ENCODE results near the gene MTHFR. TPM values are rescaled to one million over a fixed set of nuclear protein-coding genes. Genes with fewer than 3 reads are reported as not detected.

Gene MTHFR
- polyA plus RNA-seq, 1 donor from 2014 or later: 21.2 TPM

DNA sequence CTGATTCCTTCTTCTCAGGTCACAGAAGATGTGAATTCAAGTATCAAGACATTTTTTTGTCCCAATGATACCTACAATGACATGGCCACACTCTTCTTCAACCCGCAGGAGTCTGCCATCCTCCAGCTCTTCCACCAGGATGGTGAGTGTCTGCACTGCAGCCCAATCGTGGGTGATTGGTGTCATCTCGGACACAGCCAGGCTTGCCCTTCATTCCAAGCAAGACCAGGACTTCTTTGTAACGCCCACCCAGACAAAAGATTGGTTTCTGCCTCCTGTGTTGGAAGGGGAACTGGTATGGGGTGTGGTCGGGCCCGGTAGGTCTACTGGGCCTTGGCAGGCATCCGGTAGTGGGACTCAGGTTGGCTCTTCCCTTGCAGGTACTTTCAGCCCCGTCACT is 27.7 kb upstream of the MTHFR start:
- Histone ChIP-seq H3K36me3 (ENCODE audit: insufficient read depth, low read length) (no peaks in the 10 kb centered on the region), H3F3A (ENCODE audit: insufficient read depth, low read length, poor library complexity, severe bottlenecking) (no peaks in the 10 kb centered on the region), H4K20me1 (ENCODE audit: insufficient read depth) (no peaks in the 10 kb centered on the region), H2AFZ (ENCODE audit: low read depth, low read length) (no peak overlapping the region), H3K9me2 (ENCODE audit: insufficient read depth, low read length) (no peaks in the 10 kb centered on the region), H3K9ac (ENCODE audit: low read length) (no peak overlapping the region), H3K4me3 (ENCODE audit: low read length) (no peak overlapping the region), H3K4me2 (ENCODE audit: low read length) (no peak overlapping the region), H3K79me2 (replicated peaks; ENCODE audit: insufficient read depth, low read length) (no peaks in the 10 kb centered on the region), H3K27me3 (ENCODE audit: insufficient read depth, low read depth, low read length) (no peaks in the 10 kb centered on the region), H3K27ac (ENCODE audit: low read length) (no peak overlapping the region), H3K9me3 (ENCODE audit: low read length) (no peaks in the 10 kb centered on the region)
- TF ChIP-seq REST (IDR thresholded peaks at IDR 0.05; ENCODE audit: borderline replicate concordance): no peak
- TF ChIP-seq MXI1 (conservative IDR thresholded peaks at IDR 0.05; ENCODE audit: poor library complexity, severe bottlenecking): no peak
- TF ChIP-seq EP300 (conservative IDR thresholded peaks at IDR 0.05; ENCODE audit: poor library complexity, severe bottlenecking): no peak
- TF ChIP-seq POLR2AphosphoS5 (IDR thresholded peaks at IDR 0.05): no peak
- TF ChIP-seq EZH2 (IDR thresholded peaks at IDR 0.05; ENCODE audit: borderline replicate concordance, insufficient read depth, low read length, poor library complexity, severe bottlenecking): no peak
- TF ChIP-seq CTCF (IDR thresholded peaks at IDR 0.05; ENCODE audit: poor library complexity, severe bottlenecking): no peak
- TF ChIP-seq RAD21 (conservative IDR thresholded peaks at IDR 0.05): no peak
- TF ChIP-seq SMC3 (conservative IDR thresholded peaks at IDR 0.05; ENCODE audit: poor library complexity): no peak
- TF ChIP-seq TAF1 (IDR thresholded peaks at IDR 0.05; ENCODE audit: low read depth): no peak

- no peaks in the 10 kb centered on the region for H3K9me3 ChIP-seq (ENCODE audit: low read length)
- H3K79me2 ChIP-seq (replicated peaks; ENCODE audit: insufficient read depth, low read length): no peaks in the 10 kb centered on the region
- H3F3A ChIP-seq (ENCODE audit: insufficient read depth, low read length, poor library complexity, severe bottlenecking): no peaks in the 10 kb centered on the region
- no peaks in the 10 kb centered on the region for H3K36me3 ChIP-seq (ENCODE audit: insufficient read depth, low read length)
- no peak overlapping the region for H3K4me3 ChIP-seq (ENCODE audit: low read length)
- H3K9ac ChIP-seq (ENCODE audit: low read length): no peak overlapping the region
- no peaks in the 10 kb centered on the region for H4K20me1 ChIP-seq (ENCODE audit: insufficient read depth)
- no peaks in the 10 kb centered on the region for H3K9me2 ChIP-seq (ENCODE audit: insufficient read depth, low read length)
- no peaks in the 10 kb centered on the region for H3K27me3 ChIP-seq (ENCODE audit: insufficient read depth, low read depth, low read length)
- no peak overlapping the region for H3K4me2 ChIP-seq (ENCODE audit: low read length)
- no peak overlapping the region for H2AFZ ChIP-seq (ENCODE audit: low read depth, low read length)
- no peak overlapping the region for H3K27ac ChIP-seq (ENCODE audit: low read length)
- TF ChIP-seq SMC3 (conservative IDR thresholded peaks at IDR 0.05; ENCODE audit: poor library complexity) (no peak), TAF1 (IDR thresholded peaks at IDR 0.05; ENCODE audit: low read depth) (no peak), POLR2AphosphoS5 (IDR thresholded peaks at IDR 0.05) (no peak), REST (IDR thresholded peaks at IDR 0.05; ENCODE audit: borderline replicate concordance) (no peak), CTCF (IDR thresholded peaks at IDR 0.05; ENCODE audit: poor library complexity, severe bottlenecking) (no peak), MXI1 (conservative IDR thresholded peaks at IDR 0.05; ENCODE audit: poor library complexity, severe bottlenecking) (no peak), EZH2 (IDR thresholded peaks at IDR 0.05; ENCODE audit: borderline replicate concordance, insufficient read depth, low read length, poor library complexity, severe bottlenecking) (no peak), RAD21 (conservative IDR thresholded peaks at IDR 0.05) (no peak), EP300 (conservative IDR thresholded peaks at IDR 0.05; ENCODE audit: poor library complexity, severe bottlenecking) (no peak)
Observed at GRCh38 chr1:11831945-11832725, 26.4 kb upstream of the MTHFR start.

All from neural cell (in vitro differentiated cells).